IPS-NIHi11 (cell line): ENCODE measurements around the gene VSIG10L.

Source experiments
- DNase-seq: peaks from one replicate; pipeline ENCODE4 v3.0.0; 2012; ENCODE audit warnings: mixed read lengths, low spot score

Gene VSIG10L

DNA sequence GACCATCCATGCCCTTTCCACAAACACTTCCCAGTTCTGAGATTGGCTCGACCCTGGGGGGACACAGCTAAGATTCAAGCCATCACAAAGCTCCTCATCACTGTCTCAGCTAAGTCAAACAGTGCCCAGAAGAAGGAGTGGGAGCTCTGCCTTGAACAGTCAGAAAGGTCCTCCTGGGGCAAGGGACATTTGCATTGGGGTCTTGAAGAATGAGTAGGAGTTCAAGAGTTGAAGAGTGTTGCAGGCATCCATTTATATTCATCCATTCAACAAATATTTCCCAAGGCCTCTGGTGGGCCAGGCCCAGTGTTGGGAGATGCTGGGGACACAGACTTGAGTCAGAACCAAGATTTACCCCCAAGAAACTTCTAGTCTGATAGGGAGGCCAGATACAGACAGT lies 24.0 kb downstream of the VSIG10L start:
- no peak for DNase-seq

DNA sequence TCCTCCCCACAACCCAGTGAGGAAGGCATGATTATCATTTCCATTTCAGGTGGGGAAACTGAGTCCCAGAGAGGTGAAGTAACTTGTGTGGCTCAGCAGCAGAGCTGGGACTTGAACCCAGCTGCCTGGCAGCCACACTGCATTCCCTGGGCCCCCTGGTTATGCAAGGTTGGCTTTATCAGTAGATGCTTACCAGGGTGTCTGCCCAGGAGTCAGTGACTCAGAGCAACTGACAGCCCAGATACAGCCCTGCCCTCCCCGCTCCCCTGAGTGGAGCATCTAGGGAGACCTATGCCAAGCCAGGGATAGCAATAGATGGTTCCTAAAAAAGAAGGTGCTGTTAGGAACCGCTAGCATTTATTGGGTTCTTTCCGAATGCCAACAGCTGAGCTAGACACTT lies 24.6 kb downstream of the VSIG10L start:
- DNase-seq: no peak

DNA sequence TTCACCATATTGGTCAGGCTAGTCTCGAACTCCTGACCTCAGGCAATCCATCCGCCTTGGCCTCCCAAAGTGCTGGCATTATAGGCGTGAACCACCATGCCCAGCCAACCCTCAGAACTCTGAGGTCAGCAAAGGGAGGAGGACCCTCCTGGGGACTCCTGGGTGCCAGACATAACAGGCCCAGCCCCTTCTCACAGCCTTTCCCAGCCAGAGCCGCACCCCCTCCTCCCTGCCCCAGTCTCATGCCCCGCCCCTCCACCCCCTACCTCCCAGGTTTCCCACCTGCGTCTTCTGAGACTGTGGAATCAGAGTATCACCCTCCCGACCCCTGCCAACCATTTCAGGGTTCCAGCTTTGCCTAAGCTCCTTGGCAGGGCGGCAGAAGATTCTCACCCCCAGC lies 25.3 kb downstream of the VSIG10L start:
- DNase-seq: no peak

DNA sequence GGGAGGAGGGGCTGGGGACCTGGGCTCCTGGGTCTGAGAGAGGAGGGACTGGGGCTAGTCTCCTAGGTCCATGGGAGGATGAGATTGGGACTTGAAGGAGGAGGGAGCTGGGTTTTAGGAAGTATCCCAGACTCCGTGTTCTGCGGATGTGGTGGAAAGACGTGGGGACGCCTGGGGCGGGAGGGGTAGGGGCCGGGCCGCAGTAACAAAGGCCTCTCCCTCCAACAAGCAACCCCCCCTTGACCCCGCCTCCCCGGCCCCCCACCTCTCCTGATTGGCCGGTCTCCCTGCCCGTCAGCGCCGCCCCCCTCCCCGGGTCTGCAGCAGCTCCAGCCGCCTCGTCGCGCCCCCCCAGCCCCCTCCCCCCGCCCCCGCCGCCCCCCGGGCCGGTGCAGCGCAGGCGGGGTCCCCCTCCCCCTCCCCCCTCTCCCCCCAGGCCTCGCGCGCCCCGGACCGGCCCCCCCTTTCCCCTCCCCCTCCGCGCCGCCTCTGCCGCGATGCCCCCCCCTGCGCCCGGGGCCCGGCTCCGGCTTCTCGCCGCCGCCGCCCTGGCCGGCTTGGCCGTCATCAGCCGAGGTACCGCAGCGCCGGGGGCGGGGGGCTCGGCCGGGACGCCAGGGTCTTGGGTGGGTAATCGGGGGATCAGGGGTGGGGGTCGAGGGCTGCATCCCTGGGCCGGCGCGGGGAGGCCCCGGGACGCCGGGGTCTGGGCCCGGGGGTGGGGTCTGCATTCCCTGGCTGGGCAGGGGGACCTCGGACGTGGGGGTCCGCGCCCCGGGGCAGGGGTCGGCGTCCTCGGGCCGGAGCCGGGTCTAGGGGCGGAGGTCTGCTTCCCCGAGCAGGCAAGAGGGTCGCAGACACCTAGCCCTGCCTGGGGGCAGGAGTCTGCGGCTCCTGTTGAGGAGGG lies 30.3 kb downstream of the VSIG10L start, which contains the start of gene IGLON5:
Gene IGLON5 (plus strand): TSS at position 294 of the 907 bp plus-strand sequence. CDS start 204 bp downstream, at position 498.
- peak; percentile 93 for DNase-seq

DNA sequence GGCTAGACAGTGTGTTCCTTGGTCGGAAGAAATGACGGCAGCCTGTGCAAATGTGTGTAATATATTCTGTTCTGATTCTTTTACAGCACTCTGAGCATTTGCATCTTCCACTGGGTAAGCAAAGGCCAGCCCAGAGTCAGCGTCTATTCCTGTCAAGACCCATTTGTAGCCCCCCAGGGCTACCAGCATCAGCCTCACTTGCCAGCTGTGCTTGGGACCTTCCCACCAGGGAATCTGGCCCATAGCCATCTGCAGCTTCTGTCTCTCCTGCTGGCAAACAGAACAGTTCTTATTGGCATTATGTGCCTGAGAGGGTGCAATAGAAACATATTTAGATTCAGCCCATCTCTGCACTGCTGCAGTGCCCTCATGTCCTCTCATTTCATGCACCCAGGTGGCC lies 36.5 kb downstream of the VSIG10L start:
- DNase-seq: no peak

DNA sequence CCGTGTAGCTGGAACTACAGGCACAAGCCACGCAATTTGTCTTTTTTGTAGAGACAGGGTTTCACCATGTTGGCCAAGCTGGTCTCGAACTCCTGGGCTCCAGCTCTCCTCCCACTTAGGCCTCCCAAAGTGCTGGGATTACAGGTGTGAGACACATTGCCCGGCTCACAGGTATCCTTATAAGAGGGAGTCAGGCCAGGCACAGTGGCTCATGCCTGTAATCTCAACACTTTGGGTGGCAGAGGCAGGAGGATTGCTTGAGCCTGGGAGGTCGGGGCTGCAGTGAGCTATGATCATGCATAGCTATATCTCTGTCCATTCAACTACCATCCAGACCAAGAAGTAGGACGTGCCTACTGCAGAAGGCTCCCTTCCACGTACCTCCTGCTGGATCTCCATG lies 40.7 kb downstream of the VSIG10L start:
- no peak for DNase-seq

DNA sequence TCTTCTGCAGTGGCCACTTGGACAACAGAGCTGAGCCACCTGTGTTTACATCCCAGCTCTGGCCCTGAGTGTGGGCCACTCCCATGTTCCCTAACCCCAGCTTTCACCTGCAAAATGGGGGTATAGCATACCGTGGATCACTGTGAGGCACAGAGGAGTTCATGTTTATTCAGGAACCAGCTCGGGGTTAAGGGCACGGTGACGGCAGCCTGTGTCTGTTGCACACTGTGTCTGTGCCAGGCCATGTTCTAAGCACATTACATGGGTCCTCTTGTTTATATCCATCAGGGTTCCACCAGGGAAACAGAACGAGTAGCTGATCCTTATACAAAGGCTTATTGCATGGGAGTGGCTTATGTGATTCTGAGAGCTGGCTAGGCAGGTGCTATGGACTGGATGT lies 44.5 kb downstream of the VSIG10L start:
- no peak for DNase-seq

DNA sequence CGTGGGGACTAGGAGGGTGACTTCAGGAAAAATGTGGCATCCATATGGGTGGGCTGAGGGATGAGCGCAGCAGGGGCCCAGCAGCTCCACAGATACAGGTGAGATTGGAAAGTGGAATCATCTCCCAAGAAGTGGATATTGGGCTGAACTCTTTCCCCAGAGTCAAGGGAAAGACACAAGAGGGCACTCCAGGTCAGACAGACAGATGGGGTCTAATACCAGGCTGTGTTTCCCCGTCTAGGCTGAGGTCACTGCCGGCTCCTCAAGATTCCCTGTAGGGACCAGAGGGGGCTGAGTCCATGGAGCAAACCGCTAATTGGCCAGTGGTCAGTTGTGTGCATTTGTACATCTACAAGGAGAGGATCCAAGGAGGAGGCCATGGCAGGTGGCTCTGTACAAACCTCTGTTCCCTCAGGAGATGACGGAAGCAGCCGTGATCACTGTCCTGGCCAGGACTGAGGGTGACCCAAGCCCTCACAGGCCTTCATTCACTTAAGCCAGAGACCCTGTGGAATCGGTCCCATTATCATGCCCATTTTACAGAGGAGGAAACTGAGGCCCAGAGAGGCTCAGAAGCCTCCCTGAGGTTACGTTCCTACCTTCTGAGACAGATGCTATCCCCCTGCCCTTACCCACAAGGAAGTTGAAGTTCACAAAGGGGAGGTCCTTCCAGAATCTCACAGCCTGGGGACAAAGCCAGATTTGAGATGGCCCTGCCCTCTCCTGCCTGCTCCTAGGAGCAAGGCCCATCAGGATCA lies 45.4 kb downstream of the VSIG10L start:
- DNase-seq: peak; percentile 53

DNA sequence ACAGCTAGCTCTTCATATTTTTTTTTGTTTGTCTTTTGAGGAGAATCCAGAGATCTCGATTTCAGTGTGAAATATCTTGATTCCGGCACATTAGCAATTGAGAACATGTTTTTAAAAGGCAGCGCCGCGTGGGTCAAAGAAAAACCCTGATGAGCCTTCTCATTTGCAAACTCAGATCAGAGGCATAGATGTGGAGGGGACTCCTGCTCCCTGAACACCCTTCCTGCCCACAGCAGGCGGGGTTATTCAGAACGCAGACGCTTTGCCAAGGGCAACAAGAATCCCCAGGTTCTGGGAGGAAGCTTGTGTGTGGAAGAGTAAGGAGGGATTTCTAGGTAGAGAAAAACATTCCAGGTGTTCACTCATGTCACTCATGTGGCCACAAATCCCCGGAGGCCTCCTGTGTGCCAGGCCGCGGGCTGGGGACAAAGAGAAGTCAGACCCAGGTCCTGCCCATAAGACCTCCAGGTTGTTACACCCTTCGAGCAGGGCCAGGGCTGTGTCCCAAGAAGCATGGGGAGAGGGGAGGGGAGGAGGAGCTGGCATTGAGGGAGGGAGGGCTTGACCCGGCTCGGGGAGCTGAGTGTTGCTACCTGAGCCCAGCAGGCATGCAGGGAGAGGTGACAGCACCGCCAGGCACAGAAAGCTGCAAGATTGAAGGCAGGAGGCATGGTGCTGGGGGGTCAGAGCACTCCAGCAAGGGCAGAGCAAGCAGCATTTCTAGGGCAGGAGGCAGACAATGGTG lies 46.4 kb downstream of the VSIG10L start:
- peak; percentile 48 for DNase-seq

DNA sequence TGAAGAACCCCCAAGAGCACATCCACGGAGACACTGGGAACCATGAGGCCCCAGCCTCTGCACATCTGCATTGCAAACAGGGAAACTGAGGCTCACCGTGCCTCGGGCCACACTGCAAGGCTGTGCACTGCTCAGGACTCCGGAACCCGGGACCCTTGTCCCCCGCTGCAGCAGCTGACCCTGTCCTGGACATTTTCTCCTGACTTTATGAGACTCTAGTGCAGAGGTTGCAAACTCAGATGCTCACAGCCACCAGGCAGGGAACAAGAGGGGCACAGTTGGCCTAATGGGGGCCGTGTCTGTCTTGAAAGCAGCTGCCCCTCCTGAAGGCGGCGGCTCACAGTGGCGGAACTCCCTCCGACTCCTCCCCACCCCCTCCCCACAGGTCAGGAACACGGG lies 47.0 kb downstream of the VSIG10L start:
- no peak for DNase-seq

DNA sequence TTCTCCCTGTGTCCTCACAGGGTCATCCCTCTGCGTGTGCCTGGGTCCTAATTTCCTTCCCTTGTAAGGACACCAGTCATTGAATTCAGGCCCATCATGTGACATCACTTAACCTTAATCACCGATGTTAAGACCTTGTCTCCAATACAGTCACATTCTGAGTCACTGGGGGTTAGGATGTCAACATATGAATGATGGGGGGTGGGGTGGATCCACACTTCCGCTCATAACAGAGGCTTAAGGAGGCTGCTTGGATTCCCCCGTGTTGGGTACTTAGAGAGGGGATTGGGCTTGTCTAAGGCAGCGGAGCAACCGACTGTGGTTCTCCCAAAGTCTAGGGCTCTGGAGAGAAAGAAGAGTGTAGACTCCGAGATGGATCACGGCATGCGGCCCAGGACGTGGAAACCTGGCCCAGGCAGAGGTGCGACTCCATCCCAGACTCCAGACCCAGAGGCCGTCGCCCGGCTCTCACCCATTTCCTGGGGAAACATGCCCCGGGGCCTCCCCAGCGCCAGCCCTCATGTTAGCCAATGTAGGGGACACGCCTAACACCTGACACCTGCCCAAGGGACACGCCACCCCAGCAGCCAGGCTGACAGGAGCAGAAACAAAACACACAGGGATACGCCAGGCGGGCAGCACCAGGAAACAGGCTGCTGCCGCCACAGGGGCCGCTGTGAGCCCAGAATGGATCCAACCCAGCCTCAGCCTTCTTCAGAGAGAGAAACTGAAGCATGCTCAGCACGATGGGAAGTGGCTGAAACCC lies 47.5 kb downstream of the VSIG10L start:
- peak; percentile 26 for DNase-seq

DNA sequence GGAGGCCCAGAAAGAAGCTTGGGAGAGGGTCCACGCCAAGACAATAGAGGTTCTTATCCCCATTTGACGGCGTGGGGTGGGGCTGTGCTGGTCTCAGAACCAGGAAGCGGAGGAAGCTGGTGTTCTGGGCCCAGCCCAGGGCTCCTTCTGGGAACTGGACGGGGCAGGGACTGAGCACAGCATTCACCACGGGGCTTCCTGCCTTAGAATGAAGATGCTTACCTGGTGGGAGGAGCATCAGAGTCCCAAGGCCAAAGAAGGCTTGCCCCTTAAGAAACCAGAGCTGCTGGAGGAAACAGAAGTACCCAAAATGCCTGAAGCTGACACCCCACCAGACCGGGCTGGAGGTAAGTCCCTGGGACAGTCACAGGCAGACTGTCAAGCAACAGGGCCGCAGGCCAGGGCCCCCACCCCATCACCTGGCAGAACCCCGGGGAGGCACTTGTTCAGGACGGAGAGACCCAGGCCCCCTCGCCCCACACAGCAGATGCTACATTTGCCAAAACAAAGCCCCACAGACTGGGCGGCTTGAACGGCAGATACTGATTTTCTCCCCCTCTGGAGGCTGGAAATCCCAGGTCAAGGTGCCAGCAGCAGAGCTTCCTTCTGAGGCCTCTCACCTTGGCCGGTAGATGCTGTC lies 48.2 kb downstream of the VSIG10L start:
- DNase-seq: peak; percentile 43

DNA sequence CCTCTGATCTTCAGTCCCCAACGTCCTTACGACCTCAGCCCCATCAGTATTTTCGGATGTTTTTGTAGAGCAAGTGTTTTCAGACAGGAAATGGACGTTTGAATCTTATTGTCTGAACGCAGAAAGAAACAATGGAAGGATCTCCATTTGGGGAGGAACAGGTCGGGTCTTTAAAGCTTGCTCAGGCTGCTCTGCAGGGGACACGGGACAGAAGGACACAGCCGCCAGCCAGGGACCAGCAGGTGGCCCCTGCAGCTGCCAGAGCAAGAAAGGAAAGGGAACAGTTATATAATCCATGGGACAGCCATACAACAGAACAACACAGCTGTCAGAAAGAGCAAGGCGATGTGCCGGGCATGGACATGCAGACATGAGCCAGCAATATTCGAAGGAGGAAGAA lies 49.0 kb downstream of the VSIG10L start:
- DNase-seq: peak; percentile 60

DNA sequence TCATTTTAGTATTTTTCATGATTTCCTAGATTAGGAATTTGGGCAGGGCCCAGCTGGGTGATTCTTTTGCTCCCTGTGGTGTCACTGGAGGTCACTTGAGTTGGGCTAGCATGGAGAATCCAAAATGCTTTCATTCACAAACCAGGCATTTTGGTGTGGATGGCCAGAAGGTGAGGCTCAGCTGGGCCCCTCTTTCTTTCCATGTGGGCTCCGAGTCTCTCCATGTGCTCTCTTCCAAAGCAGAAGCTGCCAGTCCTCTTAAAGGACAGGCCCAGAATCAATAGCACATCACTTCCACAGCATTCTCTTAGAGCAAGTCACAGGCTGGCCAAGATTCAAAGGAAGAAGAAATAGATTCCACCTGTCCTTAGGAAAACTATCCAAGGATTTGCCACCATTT lies 52.3 kb downstream of the VSIG10L start:
- DNase-seq: no peak

DNA sequence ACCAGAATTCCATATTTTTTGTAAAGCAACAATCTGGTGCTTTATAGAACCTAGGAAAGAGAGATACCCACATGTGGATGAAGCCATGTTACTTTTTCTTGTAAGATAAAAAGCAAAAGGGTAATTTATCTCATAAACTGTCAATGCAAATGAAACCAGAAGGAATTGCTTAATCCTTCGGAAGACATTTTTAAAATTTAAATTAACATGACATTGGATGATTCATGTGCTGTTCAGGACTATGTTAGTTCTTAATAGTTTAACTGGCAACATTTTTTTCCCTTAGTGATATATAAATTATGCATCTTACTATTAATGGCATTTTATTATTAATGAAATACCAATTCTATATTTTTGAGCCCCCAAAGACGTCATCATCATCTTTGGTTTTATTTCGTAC lies 56.3 kb downstream of the VSIG10L start:
- DNase-seq: no peak

DNA sequence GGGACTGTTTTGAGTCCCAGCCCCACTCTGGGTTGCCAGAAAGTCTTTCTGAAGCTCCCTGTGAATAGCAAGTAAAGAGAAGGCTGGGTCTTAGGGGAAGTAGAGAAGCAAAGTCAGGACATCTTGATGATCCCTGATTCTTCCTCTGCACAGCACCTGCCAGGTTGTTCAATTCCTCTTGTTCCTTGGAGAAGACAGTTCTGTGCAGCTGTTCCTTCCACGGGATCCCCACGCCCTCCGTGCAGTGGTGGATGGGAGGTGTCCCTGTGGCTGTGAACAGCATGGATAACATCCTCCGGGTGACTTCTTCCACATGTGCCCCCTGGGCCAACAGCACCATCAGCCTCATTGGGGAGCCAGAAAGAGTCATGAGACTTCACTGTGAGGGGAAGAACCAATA lies 59.6 kb downstream of the VSIG10L start:
- DNase-seq: no peak
